ENCODE data around the gene MFSD11.
A peak's percentile ranks its signal among the peaks of the same experiment; 100 is the strongest.
"Not testable (repeated sequence)": the region's sequence is repeated elsewhere in the genome, so short reads cannot be mapped to it uniquely, and the experiment has no call there.

MFSD11 gene

DNA sequence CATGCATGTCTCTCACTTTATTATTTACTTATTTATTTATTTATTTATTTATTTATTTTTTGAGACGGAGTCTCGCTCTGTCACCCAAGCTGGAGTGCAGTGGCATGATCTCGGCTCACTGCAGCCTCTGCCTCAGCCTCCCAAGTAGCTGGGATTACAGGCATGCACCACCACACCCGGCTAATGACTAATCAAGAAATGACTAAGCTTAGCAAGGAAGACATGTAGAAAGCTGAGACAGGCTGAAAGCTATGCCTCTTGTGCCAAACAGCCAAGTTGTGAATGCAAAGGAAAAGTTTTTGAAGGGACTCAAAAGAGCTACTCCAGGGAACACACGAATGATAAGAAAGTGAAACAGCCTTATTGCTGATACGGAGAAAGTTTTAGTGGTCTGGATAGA is 7.9 kb downstream of the MFSD11 start:
- DNase-seq (ENCODE audit: low read depth in 4 of 4, low spot score in 1 of 4) = not testable (repeated sequence)

DNA sequence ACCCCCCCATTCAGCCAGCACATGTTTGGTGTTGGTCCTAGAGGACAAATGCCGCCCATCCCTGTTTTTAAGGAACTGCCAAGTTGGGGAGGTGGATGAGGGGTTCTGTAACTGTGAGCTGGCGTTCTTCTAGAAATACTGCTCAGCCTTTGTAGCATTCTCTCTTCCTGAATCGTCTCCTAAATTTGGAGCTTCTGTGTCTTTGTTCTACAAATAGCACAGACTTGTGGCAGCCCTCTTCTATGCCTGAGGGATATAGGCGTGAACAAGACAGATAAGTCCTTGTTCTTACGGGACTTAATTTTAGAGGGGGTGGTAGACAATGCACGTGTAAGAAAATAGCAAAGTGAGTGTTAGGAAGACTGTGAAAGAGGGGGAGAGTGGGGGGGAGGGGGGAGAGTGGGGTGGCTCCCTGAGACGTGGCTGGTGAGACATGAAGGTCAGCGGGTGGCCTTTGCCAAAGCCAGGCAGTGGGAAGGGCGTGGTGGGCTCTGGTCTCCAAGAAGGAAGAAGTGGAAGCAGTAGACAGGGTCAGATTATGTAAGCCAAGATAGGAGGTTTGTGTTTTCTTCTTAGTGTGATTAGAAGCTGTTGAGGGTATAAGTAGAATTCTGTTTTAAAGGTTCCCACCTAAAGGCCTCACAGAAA is 9.9 kb downstream of the MFSD11 start:
- DNase-seq (ENCODE audit: low read depth in 4 of 4, low spot score in 1 of 4) = no peak

DNA sequence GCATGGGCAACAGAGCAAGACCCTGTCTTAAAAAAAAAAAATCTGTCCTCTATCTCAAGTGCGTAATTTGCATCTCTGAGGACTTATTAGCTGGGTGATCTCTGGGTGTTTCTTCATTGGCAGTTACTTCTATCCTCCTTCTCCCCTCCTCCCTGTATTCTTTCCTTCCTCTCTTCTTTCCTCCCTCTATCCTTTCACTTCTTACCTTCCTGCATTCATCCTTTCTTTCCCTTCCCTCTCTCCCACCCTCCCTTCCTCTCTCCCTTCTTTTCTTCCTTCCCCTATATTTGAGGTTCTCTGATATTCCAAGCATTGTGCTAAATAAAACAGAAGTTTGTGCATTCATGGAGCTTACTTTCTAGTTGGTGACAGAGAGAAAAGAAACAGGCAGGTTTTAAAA is 10.7 kb downstream of the MFSD11 start:
- no peak for DNase-seq (ENCODE audit: low read depth in 4 of 4, low spot score in 1 of 4)

DNA sequence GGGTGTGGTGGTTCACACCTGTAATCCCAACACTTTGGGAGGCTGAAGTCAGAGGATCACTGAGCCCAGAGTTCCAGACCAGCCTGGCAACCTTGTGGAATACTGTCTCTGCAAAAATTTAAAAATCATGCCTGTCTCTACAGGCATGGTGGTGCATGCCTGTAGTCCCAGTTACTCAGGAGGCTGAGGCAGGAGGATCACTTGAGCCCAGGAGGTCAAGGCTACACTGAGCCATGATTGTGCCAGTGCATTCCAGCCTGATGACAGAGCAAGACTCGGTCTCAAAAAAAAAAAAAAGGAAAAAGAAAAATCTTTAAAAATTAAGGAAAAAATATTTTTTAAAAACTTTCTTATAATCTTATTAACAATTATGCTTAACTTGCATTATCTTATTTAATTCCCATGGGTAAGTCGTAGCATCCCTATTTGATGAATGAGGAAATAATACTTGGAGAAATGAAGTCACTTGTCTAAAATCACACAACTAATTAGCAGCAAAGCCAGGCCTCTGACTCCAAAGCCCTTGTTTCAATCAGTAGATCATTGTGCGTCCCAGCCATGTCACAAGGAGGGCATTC is 13.6 kb downstream of the MFSD11 start:
- no peak for DNase-seq (ENCODE audit: low read depth in 4 of 4, low spot score in 1 of 4)

DNA sequence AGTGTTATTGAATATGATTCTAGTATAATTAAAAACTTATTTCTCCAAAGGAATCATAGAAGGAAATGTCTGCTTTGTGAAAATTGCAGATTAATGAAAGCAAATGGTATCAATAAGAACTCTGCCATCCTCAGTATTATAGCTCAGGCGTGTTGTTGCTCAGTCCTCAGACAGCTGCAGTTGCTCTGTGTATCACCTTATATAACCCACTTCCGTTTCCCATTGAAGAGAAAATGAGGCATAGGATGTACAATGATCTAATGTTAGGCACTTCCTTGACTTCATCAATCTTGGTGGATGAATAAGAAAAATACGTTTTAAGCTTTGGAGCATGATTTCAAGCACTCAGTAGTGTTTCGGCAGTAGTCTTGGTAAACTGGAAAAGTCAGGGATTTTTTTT is 14.1 kb downstream of the MFSD11 start:
- DNase-seq (ENCODE audit: low read depth in 4 of 4, low spot score in 1 of 4) = no peak

DNA sequence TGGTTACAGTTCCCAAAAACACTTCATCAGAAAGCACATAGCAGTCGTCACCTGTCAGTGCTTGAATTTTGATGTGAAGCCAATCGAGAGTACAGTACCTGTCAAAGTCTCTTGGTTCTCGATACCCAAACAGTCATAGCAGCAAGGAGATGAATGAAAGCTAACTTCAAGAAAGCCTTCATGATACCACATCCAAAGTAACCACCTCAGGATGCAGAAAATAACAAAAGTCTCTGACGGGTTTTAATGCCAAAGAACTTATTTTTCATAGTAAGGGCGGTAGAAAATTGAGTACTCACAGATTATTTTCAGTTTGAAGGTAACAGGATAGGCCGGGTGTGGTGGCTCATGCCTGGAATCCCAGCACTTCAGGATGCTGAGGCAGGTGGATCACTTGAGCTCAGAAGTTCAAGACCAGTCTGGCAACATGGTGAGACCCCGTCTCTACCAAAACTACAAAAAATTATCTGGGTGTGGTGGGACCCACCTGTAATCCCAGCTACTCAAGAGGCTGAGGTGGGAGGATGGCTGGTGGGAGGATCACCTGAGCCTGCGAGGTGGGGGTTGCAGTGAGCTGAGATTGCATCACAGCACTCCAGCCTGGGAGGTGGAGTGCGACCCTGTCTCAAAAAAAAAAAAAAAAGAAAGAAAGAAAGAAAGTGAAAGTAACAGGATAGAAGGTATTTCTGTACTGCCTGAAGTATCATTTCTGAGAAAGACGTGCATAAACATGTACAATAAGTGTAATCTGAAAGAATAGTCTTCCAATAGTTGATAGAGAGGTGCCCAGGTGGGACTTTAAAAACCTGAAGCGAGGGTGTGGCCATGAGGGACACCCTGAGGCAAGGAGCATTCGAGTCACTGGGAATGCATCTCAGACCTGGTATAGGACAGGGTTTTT is 15.4 kb downstream of the MFSD11 start:
- DNase-seq (ENCODE audit: low read depth in 4 of 4, low spot score in 1 of 4) = no peak

DNA sequence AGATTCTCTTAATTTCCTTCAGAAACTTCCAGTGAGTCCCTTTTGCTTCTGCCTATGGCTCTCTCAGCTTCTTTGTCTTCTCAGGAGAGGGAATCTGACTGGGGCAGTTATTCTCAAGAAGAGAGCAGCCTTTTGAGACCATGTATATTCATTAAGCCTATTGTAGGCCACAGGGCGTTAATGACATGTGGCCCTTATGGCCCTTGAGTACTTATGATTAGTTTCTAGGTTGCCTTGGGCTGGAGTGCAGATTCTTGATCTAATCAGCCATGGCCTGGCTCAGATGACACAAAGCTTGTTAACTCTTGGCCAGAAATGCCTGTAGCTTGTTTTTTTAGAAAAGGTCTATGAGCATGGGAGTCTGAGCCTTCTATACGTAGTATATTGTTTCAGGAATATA is 17.4 kb downstream of the MFSD11 start:
- DNase-seq (ENCODE audit: low read depth in 4 of 4, low spot score in 1 of 4) = no peak

DNA sequence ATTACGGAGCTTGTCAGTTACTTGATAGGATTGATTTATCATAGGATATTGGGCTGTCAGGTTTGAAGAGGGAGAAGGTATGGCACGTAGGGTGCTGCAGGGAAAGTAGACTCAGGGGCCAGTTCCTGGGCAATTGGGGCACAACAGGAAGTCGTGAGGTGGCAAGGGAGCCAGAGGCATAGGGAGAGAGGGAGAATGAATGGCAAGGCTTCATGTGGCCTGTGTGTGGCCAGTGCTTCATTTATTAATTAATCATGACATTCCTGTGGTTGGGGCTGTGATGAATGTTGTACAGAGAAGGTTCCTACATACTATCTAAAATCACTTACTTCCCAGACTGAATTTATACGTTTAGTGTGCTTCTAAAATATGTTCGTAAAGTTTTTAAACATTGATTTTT is 19.3 kb downstream of the MFSD11 start:
- DNase-seq (ENCODE audit: low read depth in 4 of 4, low spot score in 1 of 4) = no peak

DNA sequence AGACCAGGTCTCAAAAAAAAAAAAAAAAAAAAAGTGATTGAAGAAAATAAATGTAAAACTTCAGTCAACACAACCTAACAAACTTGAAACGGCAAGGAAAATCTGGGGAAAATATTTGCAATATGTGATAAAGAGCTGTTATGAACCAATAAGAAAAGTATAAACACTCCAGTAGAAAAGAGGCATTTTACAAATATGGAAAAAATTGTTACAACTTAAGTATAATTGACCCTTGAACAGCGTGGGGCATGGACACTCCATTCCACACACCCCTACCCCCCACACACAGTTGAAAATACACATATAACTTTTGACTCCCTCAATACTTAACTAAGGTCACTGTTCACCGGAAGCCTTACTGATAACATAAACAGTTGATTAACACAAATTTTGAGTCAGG is 20.7 kb downstream of the MFSD11 start:
- DNase-seq (ENCODE audit: low read depth in 4 of 4, low spot score in 1 of 4) = no peak

DNA sequence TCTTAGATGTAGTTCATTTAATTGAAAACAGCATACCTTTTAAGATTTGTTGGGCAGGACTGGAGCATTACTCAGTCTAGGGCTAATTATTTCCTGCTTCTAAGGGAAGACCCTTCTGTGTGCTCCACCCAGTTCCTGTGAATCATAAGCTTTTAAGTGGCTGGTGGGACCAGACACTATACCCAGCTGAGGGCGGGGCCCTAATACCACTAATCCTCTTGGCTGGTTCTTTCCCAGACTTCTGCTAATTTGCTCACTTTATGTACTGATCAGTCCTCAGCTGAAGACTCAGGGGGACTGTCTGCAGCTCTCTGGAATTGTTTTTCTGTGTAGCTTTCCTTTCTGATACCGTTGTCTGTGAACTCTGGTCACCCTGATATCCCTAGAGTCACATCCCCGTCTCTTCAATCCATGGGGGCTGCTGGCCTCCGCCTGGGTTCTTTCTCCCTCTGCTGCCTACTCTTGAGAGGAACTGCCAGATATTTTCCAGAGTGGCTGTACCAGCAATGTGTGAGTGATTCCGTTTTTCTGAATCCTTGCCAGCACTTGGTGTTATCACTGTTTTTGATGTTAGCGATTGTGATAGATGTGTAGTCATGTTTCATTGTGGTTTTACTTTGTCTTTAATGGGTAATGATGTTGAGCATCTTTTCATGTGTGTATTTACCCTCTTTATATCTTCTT is 35.1 kb downstream of the MFSD11 start:
- peak in 2 of 4 experiments; percentile 22 to 34 for DNase-seq (ENCODE audit: low read depth in 4 of 4, low spot score in 1 of 4)

DNA sequence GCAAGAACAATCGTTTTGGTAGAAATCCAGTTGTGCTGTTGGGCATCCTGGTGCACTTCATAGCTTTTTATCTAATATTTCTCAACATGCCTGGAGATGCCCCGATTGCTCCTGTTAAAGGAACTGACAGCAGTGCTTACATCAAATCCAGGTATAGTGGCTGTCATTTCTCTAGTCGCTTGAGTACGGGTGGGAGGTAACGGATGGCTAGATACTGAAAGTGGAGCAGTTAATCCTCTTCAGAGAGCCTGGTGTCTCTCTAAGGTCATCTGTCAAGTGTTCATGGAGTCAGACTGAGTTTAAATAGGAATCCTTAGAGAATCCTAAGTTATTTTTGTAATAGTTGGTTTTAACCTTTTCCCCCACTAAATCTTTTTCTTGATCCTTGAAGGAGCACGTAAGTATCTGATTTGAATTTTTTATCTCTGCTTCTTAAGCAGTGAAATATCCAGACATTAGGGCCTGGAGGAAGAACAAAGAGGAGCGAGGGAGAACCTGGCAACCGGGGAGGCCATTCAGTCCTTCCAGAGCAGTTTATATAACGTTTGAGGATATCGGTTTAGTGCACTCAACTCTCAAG is 37.2 kb downstream of the MFSD11 start:
- no peak for DNase-seq (ENCODE audit: low read depth in 4 of 4, low spot score in 1 of 4)

DNA sequence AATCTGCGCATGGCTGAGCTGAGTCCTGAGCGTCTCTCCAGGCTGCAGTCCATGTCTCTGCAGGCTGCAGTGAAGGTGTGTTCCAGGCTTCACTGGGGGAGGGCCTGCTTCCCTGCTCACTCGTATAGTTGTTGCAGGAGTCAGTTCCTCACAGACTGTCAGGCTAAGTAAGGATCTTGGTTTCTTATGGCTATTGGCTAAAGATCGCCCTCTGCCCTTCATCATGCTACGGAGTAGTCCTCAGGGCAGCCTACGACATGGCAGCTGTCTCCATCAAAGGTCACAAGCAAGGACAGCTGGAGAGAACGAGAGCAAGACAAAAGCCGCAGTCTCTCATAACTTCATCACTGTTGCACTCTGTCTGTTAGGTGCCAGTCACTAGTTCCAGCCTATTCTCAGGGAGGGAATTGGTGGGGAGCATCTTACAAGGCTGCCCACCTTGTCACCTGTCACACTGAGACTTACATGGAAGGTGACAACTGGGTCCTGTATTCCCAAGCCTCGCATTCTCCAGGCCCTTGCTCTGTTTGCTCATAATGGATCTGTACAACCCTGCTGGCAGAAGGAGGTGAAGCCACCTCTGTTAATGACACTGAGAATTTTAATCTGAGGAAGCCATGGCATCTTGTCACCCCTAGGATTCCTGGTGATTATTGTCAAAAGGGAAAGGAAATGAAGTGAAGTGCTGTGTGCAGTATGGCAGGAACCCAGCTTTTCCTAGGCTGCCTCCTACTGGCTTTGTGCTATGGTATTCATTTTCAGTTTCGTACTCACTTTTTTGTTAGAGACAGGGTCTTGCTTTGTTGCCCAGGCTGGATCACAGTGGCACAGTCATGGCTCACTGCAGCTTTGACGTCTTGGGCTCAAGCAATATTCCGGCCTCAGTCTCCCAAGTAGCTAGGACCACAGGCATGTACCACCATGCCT is 43.4 kb downstream of the MFSD11 start:
- DNase-seq (ENCODE audit: low read depth in 4 of 4, low spot score in 1 of 4) = no peak

DNA sequence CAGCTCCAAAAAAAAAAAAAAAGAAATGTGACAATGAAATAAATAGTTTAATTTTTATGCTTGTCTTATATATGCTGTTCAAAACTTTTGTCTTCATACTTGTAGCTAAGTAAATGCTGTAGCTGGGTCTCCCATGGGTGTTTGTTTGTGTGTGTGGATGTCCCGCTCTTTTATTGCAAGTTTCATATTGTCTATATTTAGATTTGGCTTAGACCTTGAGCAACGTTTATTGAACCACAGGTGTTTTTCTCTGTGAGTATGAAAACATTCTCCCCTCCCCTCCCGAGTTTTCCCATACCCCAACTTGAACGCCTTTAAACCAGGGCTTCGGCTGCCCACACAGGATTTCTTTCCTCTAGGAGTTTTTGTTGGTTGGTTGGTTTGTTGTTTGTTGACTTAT is 45.2 kb downstream of the MFSD11 start:
- no peak for DNase-seq (ENCODE audit: low read depth in 4 of 4, low spot score in 1 of 4)

DNA sequence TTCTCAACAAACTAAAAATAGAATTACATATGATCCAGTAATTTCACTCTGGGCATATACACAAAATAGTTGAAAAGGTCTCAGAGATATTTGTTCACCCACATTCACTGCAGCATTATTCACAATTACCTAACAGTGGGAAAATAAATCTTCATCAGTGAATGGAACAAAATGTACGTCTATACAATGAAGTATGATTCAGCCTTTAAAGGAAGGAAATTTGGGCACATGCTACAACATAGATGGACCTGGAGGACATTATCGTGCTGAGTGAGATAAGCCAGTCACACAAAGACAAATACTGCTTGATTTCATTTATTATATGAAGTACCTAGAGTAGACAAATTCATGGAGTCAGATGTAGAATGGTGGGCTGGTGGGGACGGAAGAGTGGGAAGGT is 47.0 kb downstream of the MFSD11 start:
- DNase-seq (ENCODE audit: low read depth in 4 of 4, low spot score in 1 of 4) = no peak

DNA sequence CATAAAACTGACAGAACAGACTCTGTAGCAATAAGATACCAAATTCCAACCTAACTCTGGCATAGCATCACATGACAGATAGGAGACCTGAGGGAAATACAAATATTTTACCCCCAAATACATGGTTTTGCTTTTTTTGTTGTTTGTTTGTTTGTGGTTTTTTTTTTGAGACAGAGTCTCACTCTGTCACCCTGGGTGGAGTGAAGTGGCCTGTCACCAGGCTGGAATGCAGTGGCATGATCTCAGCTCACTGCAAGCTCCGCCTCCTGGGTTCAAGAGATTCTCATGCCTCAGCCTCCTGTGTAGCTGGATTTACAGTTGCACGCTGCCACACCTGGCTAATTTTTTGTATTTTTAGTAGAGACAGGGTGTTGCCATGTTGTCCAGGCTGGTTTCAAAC is 49.9 kb downstream of the MFSD11 start:
- DNase-seq (ENCODE audit: low read depth in 4 of 4, low spot score in 1 of 4) = not testable (repeated sequence)

DNA sequence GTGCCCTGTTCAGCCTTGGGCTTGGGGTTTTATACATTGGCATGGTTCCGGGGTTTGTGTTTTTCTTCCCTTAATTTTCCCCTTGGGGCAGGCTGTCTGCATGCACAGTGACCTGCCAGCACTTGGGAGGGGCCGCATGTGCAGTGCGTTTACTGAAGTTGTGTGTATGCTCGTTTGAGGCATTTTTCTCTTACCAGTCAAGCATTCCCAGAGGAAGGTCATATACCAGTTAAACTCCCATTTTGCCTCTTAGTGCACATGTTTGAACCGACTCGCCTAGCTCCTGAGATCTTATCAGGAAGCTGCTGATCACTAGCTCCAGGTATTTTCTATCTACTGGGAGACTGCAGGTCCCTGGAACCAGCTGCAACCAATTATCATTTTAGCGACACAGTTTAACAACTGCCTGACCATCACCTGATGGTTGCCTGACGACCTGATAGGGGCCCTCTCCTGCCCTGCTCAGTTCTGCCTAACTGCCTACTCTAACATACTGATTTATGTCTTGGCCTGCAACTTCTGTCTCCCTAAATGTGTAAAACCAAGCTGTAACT is 51.4 kb downstream of the MFSD11 start:
- no peak for DNase-seq (ENCODE audit: low read depth in 4 of 4, low spot score in 1 of 4)

DNA sequence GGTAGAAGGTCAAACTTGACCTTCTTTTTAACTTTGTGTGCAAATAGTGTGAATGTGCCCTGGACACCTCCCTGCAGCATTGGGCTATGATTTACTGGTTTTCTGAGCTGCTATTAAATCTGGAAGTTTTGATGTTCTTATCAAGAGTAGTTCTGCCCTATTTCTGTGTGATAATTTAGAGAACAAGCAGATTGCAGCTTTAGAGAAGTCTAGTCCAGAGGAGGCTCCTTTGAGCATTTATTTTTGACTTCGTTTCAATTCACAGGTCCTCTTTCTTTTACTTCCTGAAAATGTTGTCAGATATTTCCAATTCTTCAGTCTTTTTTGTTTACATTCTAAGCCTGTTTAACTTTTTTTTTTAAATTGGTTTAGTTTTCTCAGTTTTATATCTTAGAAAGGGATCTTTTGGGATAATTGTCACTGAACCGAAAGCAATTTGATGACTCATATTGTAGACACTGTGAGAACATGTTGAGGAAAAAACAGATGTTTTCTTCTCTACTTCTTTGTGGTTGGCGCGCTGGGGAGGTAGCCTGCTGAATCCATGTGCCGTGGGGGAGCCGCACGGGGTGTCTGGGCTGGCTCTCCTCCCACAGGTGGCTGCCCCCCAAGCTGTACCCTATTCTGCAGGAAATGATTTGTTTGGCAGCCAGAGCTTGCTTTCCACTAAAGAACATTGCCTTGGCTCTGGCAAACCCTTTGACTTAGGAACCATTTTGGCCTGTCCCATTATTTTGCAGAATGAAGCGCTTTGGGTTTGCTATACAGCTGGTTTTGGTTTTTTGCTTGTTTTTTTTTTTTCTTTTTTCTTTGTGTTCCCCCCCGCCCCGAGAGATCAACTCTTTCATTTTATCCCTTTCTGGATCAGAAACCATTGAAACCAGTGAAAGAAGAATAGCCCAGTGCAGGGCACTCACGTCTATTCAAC is 53.4 kb downstream of the MFSD11 start:
- DNase-seq (ENCODE audit: low read depth in 4 of 4, low spot score in 1 of 4) = peak in 2 of 4 experiments; percentile 10 to 11

DNA sequence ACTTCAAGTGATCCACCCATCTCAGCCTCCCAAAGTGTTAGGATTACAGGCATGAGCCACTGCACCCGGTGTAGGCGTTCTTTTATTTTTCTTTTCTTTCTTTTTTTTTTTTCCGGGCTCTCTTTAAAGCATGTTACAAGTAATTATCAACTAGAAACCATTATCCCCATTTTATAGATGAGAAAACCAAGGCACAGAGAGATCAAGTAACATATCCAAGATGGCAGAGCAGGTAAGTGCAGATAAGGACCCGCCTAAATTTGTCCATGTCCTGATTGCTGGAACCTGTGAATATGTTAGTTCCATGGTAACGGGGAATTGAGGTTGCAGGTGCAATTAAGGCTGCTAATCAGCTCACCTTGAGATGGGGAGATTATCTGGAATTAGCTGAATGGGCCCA is 54.4 kb downstream of the MFSD11 start:
- DNase-seq (ENCODE audit: low read depth in 4 of 4, low spot score in 1 of 4) = no peak

DNA sequence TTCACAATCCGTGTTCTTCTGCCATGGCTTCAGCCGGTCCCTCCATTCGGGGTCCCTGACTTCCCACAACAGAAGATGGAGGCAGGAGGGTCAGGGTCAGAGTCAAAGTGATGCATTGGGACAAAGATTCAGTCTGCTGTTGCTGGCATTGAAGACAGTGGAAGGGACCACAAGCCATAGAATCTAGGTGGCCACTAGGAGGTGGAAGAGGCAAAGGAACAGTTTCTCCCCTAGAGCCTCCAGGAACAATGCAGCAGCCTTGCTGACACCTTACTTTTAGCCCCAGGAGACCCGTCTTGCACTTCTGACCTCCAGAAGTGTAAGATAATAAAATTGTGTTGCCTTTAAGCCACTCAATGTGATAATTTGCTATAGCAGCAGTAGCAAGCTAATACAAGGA is 55.9 kb downstream of the MFSD11 start:
- DNase-seq (ENCODE audit: low read depth in 4 of 4, low spot score in 1 of 4) = no peak

All from stimulated activated CD4-positive, alpha-beta T cell treated with anti-CD3 and anti-CD28 coated beads, Interleukin-1b, Interleukin-23, amount 100 ng/mL, for 24 hours (primary cell).